Measurements from ENCODE around the gene GNL2.
"Not testable (repeated sequence)": the region's sequence is repeated elsewhere in the genome, so short reads cannot be mapped to it uniquely, and the experiment has no call there.

Gene GNL2

GRCh38 chr1:37537378-37537777 lies 58.4 kb downstream of the GNL2 start:
- DNase-seq (ENCODE audit: low spot score in 2 of 2): no peak
- H3K27me3 ChIP-seq (ENCODE audit: low read depth): no peaks in the 10 kb centered on the region
- H3K4me1 ChIP-seq: no peaks in the 10 kb centered on the region
- H3K9me3 ChIP-seq: no peaks in the 10 kb centered on the region
- no peak overlapping the region for H3K4me3 ChIP-seq
- H3K36me3 ChIP-seq (replicated peaks): peaks cover 53% of the 10 kb centered on the region
- in situ Hi-C loops (cut with MboI; ENCODE audit: low sequenced_read_pairs): no loop called here

- Histone ChIP-seq H3K9me3 (no peaks in the 10 kb centered on the region), H3K4me1 (no peaks in the 10 kb centered on the region), H3K27me3 (ENCODE audit: low read depth) (no peaks in the 10 kb centered on the region), H3K4me3 (no peak overlapping the region), H3K36me3 (replicated peaks) (peaks cover 24% of the 10 kb centered on the region)
- in situ Hi-C loops (cut with MboI; ENCODE audit: low sequenced_read_pairs): no loop called here
- no peak for DNase-seq (ENCODE audit: low spot score in 2 of 2)
Measured at GRCh38 chr1:37533317-37534093, 62.2 kb downstream of the GNL2 start.

- H3K9me3 ChIP-seq; in situ Hi-C loops (cut with MboI; ENCODE audit: low sequenced_read_pairs); H3K4me1 ChIP-seq; H3K4me3 ChIP-seq; H3K27me3 ChIP-seq (ENCODE audit: low read depth); DNase-seq (ENCODE audit: low spot score in 2 of 2): not testable (repeated sequence)
- H3K36me3 ChIP-seq (replicated peaks): peaks cover 19% of the 10 kb centered on the region
Measured at GRCh38 chr1:37532418-37533156, 63.1 kb downstream of the GNL2 start.

- in situ Hi-C loops (cut with MboI; ENCODE audit: low sequenced_read_pairs); DNase-seq (ENCODE audit: low spot score in 2 of 2); H3K4me3 ChIP-seq; H3K9me3 ChIP-seq; H3K36me3 ChIP-seq (replicated peaks); H3K4me1 ChIP-seq; H3K27me3 ChIP-seq (ENCODE audit: low read depth): not testable (repeated sequence)
Measured at GRCh38 chr1:37529888-37530287, 65.8 kb downstream of the GNL2 start.

- no peaks in the 10 kb centered on the region for H3K9me3 ChIP-seq
- no peak for DNase-seq (ENCODE audit: low spot score in 2 of 2)
- no peak overlapping the region for H3K4me3 ChIP-seq
- no peaks in the 10 kb centered on the region for H3K27me3 ChIP-seq (ENCODE audit: low read depth)
- H3K4me1 ChIP-seq: peaks cover 9% of the 10 kb centered on the region
- no peaks in the 10 kb centered on the region for H3K36me3 ChIP-seq (replicated peaks)
- in situ Hi-C loops (cut with MboI; ENCODE audit: low sequenced_read_pairs): no loop called here
Measured at GRCh38 chr1:37519613-37520012, 76.1 kb downstream of the GNL2 start.

GRCh38 chr1:37518929-37519328 lies 76.8 kb downstream of the GNL2 start:
- in situ Hi-C loops (cut with MboI; ENCODE audit: low sequenced_read_pairs); H3K27me3 ChIP-seq (ENCODE audit: low read depth); H3K4me3 ChIP-seq; H3K9me3 ChIP-seq; H3K36me3 ChIP-seq (replicated peaks); H3K4me1 ChIP-seq: not testable (repeated sequence)
- DNase-seq (ENCODE audit: low spot score in 2 of 2): peak in 1 of 2 experiments; percentile 14

- in situ Hi-C loops (cut with MboI; ENCODE audit: low sequenced_read_pairs); DNase-seq (ENCODE audit: low spot score in 2 of 2); H3K9me3 ChIP-seq; H3K4me3 ChIP-seq; H3K27me3 ChIP-seq (ENCODE audit: low read depth); H3K36me3 ChIP-seq (replicated peaks): not testable (repeated sequence)
- peaks cover 12% of the 10 kb centered on the region for H3K4me1 ChIP-seq
Measured at GRCh38 chr1:37518241-37518640, 77.5 kb downstream of the GNL2 start.

GRCh38 chr1:37517569-37517968 lies 78.2 kb downstream of the GNL2 start:
- in situ Hi-C loops (cut with MboI; ENCODE audit: low sequenced_read_pairs): no loop called here
- peaks cover 4% of the 10 kb centered on the region; the same call in 1 of the 2 replicates for H3K36me3 ChIP-seq (replicated peaks)

More at GRCh38 chr1:37517569-37517968, 78.2 kb downstream of the GNL2 start:
- Histone ChIP-seq H3K4me3 (no peak overlapping the region), H3K4me1 (peaks cover 12% of the 10 kb centered on the region), H3K9me3 (no peaks in the 10 kb centered on the region), H3K27me3 (ENCODE audit: low read depth) (no peaks in the 10 kb centered on the region)
- DNase-seq (ENCODE audit: low spot score in 2 of 2): no peak
